ENCODE data around the gene SOBP.

DNA sequence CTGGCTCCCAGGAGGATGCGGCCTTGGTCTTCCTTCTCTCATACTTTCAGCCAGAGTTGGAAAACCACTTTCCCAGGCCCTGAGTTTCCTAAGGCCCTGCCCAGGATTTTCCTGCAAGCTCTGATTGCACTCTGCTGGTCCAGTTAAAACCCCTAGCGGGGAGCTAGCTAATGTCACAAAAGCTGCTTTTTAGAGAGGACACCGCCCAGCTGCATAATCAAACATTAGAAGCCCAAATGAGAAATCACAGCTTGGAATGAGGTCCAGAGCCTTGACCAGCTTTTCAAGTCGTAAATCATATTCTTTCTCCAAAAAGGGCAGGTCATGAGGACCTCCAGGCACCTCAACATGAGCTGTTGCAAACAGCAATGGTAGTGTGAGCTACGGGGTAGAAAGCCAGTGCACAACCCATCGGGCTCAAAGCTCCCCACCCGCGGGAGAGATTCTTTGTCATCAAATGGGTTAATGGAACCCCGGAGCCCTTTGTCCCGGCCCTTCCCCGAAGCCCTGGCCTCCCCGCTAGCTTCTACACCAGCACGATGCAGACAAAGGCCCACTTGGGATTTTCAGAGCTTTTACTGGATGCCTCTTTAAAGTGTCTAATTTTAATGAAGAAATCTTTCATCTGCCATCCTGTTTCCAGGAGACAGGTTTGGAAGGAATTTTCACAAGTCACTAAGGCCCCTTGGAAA is 200.2 kb downstream of the SOBP start:
- TF ChIP-seq CTCF (IDR thresholded peaks at IDR 0.05) (no peak), EP300 (IDR thresholded peaks at IDR 0.05) (no peak)

All from tibial nerve (tissue), 4 donors.